Suprapubic skin (tissue), 4 donors: ENCODE measurements around the gene PDCD7.

Source experiments
- EP300 ChIP-seq: sonication (generic); formaldehyde crosslinking; IDR thresholded peaks from one replicate; pipeline ENCODE4 v1.6.1; 2017; ENCODE audit warnings: antibody characterized with exemption
- POLR2A ChIP-seq, 2 donors: fragments of 450-650 bp; IDR thresholded peaks; one replicate each; pipeline ENCODE4 v1.6.1; 2017; ENCODE audit warnings: antibody characterized with exemption in 2 of 2, mild to moderate bottlenecking in 2 of 2, moderate library complexity in 2 of 2
- POLR2AphosphoS5 ChIP-seq, 3 donors: sonication (generic); formaldehyde crosslinking; IDR thresholded peaks; one replicate each; pipeline ENCODE4 v1.6.1; 2017; ENCODE audit warnings: antibody characterized with exemption in 3 of 3
- TF ChIP-seq, protein P1 (sequence below), 2 donors: fragments of 200-600 bp in 1 of 2; fragments of 450-650 bp in 1 of 2; sonication (generic) in 1 of 2; IDR thresholded peaks; one replicate each; pipeline ENCODE4 v1.5.1; 2016 to 2019; ENCODE audit warnings: antibody characterized with exemption in 2 of 2, mild to moderate bottlenecking in 1 of 2, moderate library complexity in 1 of 2

DNA sequence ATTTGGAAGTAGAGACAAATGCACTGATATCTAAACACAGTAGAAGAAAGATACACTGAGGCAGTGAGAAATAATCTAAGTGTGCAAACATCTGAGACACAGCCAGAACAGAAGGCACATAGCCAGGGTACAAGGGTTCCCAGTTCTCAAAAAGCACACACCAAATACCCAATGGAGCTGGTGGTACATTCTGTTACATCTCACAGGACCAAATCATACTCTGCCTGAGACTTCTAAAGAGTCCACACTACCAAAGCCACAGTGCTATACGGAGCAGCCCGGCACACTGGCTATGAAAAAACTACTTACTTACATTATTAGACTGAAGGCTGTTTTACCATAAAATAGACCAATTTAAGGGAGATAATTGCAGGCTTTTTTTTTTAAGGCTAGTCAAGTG lies 32.3 kb upstream of the PDCD7 start:
- TF ChIP-seq POLR2AphosphoS5 (IDR thresholded peaks at IDR 0.05): no peak
- no peak for TF ChIP-seq POLR2A (IDR thresholded peaks at IDR 0.05)
- TF ChIP-seq, protein P1, sequence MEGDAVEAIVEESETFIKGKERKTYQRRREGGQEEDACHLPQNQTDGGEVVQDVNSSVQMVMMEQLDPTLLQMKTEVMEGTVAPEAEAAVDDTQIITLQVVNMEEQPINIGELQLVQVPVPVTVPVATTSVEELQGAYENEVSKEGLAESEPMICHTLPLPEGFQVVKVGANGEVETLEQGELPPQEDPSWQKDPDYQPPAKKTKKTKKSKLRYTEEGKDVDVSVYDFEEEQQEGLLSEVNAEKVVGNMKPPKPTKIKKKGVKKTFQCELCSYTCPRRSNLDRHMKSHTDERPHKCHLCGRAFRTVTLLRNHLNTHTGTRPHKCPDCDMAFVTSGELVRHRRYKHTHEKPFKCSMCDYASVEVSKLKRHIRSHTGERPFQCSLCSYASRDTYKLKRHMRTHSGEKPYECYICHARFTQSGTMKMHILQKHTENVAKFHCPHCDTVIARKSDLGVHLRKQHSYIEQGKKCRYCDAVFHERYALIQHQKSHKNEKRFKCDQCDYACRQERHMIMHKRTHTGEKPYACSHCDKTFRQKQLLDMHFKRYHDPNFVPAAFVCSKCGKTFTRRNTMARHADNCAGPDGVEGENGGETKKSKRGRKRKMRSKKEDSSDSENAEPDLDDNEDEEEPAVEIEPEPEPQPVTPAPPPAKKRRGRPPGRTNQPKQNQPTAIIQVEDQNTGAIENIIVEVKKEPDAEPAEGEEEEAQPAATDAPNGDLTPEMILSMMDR (IDR thresholded peaks at IDR 0.05): no peak
- no peak for TF ChIP-seq EP300
